Hepatocyte (in vitro differentiated cells): ENCODE data around the gene LRMDA.

Source experiments
- CTCF ChIP-seq: fragments of 200-600 bp; sonication (generic); IDR thresholded peaks from 2 replicates; pipeline ENCODE4 v1.5.1; 2016; ENCODE audit warnings: antibody characterized with exemption, mild to moderate bottlenecking; ENCODE audit not compliant: poor library complexity
- EZH2 ChIP-seq: fragments of 200-600 bp; sonication (generic); IDR thresholded peaks from 2 replicates; pipeline ENCODE4 v1.6.1; 2016; ENCODE audit warnings: antibody characterized with exemption, mild to moderate bottlenecking, borderline replicate concordance

GRCh38 chr10:76523246-76523645 is 1091.8 kb downstream of the LRMDA start:
- no peak for TF ChIP-seq CTCF
- TF ChIP-seq EZH2: no peak
